ENCODE results near the gene TRAF7.

The TRAF7 gene

GRCh38 chr16:2226245-2226793 lies 70.7 kb downstream of the TRAF7 start:
- peak; percentile 0 for DNase-seq

- DNase-seq = no peak
These were observed 71.3 kb downstream of the TRAF7 start for GRCh38 chr16:2226918-2227317.
